Smooth muscle cell (in vitro differentiated cells): ENCODE results near the gene TESK2. TPM values are rescaled to one million over a fixed set of nuclear protein-coding genes. Genes with fewer than 3 reads are reported as not detected.
"Not testable (repeated sequence)": the region's sequence is repeated elsewhere in the genome, so short reads cannot be mapped to it uniquely, and the experiment has no call there.

Experiments used
- DNase-seq: peaks from one replicate; lab custom pipeline; 2025; ENCODE audit not compliant: unreplicated experiment; lab: John Stamatoyannopoulos, UW
- H2AFZ ChIP-seq: fragments of 200-600 bp; sonication (generic); 2 replicates; pipeline ENCODE4 v1.6.0; 2016; ENCODE audit warnings: antibody characterized with exemption, low read depth, mild to moderate bottlenecking
- H3F3A ChIP-seq: fragments of 200-600 bp; sonication (generic); 2 replicates; pipeline ENCODE4 v1.6.0; 2017; ENCODE audit warnings: antibody characterized with exemption, low read depth
- H3K27ac ChIP-seq: fragments of 200-600 bp; sonication (generic); 2 replicates; pipeline ENCODE4 v1.5.1; 2016; ENCODE audit warnings: low read depth, mild to moderate bottlenecking
- H3K27me3 ChIP-seq: fragments of 200-600 bp; sonication (generic); 2 replicates; pipeline ENCODE4 v1.6.1; 2016; ENCODE audit warnings: low read depth, mild to moderate bottlenecking
- H3K36me3 ChIP-seq: fragments of 200-600 bp; sonication (generic); 2 replicates; pipeline ENCODE4 v1.5.1; 2016; ENCODE audit warnings: low read depth
- H3K4me1 ChIP-seq: fragments of 200-600 bp; sonication (generic); 2 replicates; pipeline ENCODE4 v1.5.1; 2016; ENCODE audit warnings: low read depth
- H3K4me2 ChIP-seq: fragments of 200-600 bp; sonication (generic); 2 replicates; pipeline ENCODE4 v1.6.0; 2016; ENCODE audit warnings: mild to moderate bottlenecking
- H3K4me3 ChIP-seq: fragments of 200-600 bp; sonication (generic); 2 replicates; pipeline ENCODE4 v1.5.1; 2016; ENCODE audit warnings: mild to moderate bottlenecking
- H3K79me2 ChIP-seq: fragments of 200-600 bp; sonication (generic); 2 replicates; pipeline ENCODE4 v1.6.0; 2016; ENCODE audit warnings: low read depth, mild to moderate bottlenecking
- H3K9ac ChIP-seq: fragments of 200-600 bp; sonication (generic); 2 replicates; pipeline ENCODE4 v1.6.0; 2016; ENCODE audit warnings: low read depth
- H3K9me3 ChIP-seq: fragments of 200-600 bp; sonication (generic); replicated peaks from 2 replicates; pipeline ENCODE4 v1.5.1; 2016; ENCODE audit warnings: low read depth
- H4K20me1 ChIP-seq: fragments of 200-600 bp; sonication (generic); 2 replicates; pipeline ENCODE4 v1.6.0; 2016; ENCODE audit warnings: low read depth
- WGBS: methylation state at CpG from one replicate; pipeline ENCODE4 v1.1.7; 2016; ENCODE audit warnings: low lambda C conversion rate; 5-methylcytosine and 5-hydroxymethylcytosine counted together
- polyA plus RNA-seq: library from polyadenylated mRNA; unstranded; fragments of >200 nt; fragmentation: Nextera tagmentation; extraction: Ambion mirVana; gene quantifications from 2 replicates; pipeline ENCODE4 v1.2.1, GENCODE V29; 2016
- total RNA-seq: library from RNA; depleted of rRNA; stranded (reverse); fragments of >200 nt; gene quantifications from 2 replicates; pipeline ENCODE4 v1.2.3, GENCODE V29; 2014
- TF ChIP-seq, protein P1 (sequence below): fragments of 200-600 bp; sonication (generic); IDR thresholded peaks from 2 replicates; pipeline ENCODE4 v1.5.1; 2017; ENCODE audit warnings: borderline replicate concordance, mild to moderate bottlenecking, antibody characterized with exemption; ENCODE audit not compliant: insufficient read depth, poor library complexity, severe bottlenecking

The TESK2 gene
- total and polyA plus RNA-seq, 2 experiments from 2014 or later = 1.3 to 4.3 TPM

DNA sequence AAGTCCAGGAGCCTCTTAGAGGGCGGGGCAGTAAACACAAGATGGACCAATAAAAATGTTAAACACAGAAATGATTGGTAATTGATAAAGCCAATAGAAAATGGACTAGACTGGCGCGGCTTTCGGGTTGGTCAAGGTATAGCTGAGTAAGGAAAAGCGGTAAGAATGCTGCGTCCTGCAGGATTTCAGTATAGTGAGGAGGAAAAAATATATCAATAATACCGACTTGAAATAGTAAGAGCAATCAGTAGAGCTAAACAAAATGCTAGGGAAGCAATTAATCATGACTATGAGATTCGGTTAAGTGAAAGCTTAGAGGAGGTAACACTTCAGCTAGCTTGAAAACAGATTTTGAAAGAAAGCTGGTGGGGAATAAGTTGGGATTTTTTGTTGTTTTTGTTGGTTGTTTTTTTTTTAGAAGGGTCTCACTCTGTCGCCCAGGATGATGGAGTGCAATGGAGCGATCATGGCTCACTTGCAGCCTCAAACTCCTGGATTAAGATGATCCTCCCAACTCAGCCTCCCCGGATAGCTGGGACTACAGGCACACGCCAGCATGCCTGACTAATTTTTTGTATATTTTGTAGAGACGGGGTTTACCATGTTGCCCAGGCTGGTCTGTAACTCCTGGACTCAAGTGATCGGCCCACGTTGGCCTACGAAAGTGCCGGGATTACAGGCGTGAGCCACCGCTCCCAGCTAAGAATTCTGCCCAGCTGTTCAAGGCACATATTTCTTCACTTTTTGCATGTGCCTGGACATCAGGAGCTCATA lies 711 bp upstream of the TESK2 start:
- H3F3A ChIP-seq = no peaks in the 10 kb centered on the region
- H3K36me3 ChIP-seq = no peaks in the 10 kb centered on the region
- peaks cover 8% of the 10 kb centered on the region for H3K27me3 ChIP-seq
- H3K27ac ChIP-seq = no peak overlapping the region
- peaks cover 11% of the 10 kb centered on the region for H3K4me1 ChIP-seq
- no peak for DNase-seq
- peak overlapping the region; percentile 76 for H3K4me3 ChIP-seq
- H3K9me3 ChIP-seq = no peaks in the 10 kb centered on the region
- peak overlapping the region; percentile 76 for H2AFZ ChIP-seq
- no peaks in the 10 kb centered on the region for H3K79me2 ChIP-seq
- no peak overlapping the region for H3K9ac ChIP-seq
- H3K4me2 ChIP-seq = peak overlapping the region; percentile 97
- TF ChIP-seq, protein P1, sequence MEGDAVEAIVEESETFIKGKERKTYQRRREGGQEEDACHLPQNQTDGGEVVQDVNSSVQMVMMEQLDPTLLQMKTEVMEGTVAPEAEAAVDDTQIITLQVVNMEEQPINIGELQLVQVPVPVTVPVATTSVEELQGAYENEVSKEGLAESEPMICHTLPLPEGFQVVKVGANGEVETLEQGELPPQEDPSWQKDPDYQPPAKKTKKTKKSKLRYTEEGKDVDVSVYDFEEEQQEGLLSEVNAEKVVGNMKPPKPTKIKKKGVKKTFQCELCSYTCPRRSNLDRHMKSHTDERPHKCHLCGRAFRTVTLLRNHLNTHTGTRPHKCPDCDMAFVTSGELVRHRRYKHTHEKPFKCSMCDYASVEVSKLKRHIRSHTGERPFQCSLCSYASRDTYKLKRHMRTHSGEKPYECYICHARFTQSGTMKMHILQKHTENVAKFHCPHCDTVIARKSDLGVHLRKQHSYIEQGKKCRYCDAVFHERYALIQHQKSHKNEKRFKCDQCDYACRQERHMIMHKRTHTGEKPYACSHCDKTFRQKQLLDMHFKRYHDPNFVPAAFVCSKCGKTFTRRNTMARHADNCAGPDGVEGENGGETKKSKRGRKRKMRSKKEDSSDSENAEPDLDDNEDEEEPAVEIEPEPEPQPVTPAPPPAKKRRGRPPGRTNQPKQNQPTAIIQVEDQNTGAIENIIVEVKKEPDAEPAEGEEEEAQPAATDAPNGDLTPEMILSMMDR = no peak
- 63% methylated on average over 19 of the region's 19 CpGs for WGBS
- no peaks in the 10 kb centered on the region for H4K20me1 ChIP-seq

DNA sequence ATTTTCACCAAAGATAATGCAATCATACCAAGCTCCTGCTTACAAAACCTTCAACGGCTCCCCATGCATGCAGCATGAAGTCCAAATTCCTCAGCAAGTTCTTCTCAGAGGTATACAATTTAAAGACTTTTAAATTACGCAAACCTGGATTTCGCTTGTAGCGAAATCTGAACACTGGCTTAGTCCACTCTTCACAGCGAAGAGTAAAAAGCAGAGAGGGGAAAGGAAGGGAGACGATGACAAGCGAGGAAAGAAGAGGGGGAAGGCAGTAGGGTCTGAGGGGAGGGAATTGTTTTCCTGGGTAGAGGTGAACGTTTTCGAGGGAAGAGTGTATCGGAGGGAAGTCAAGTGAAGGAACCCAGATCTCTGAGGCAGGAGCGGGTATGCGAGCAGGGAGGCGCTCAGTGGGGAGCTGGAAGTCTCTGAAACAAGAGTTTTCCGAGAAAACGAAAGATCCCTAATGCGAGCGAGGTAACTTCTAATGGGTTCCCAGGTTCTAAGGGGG lies 790 bp downstream of the TESK2 start:
- H3K9ac ChIP-seq = peak overlapping the region; percentile 65

DNA sequence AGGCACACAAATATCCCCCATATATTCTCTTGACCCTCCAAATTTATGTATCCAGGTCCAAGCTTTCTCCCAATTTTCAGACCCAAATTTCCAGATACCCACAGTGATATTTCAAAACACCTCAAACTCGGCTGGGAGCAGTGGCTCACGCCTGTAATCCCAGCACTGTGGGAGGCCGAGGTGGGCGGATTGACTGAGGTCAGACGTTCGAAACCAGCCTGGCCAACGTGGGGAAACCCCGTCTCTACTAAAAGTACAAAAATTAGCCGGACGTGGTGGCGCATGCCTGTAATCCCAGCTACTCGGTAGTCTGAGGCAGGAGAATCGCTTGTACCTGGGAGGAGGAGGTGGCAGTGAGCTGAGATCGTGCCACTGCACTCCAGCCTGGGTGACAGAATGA lies 1.6 kb downstream of the TESK2 start:
- H3K27ac ChIP-seq, H3K9me3 ChIP-seq, H3K36me3 ChIP-seq, H3K9ac ChIP-seq, H3K27me3 ChIP-seq, H3K79me2 ChIP-seq, DNase-seq, H4K20me1 ChIP-seq, H2AFZ ChIP-seq, H3F3A ChIP-seq: not testable (repeated sequence)
- peaks cover 11% of the 10 kb centered on the region for H3K4me1 ChIP-seq
- peak overlapping the region; percentile 76 for H3K4me3 ChIP-seq
- 28% methylated on average over 14 of the region's 14 CpGs for WGBS
- H3K4me2 ChIP-seq = peak overlapping the region; percentile 97

More for the DNA sequence above, 790 bp downstream of the TESK2 start:
- peaks cover 8% of the 10 kb centered on the region for H3K27me3 ChIP-seq
- H3K9me3 ChIP-seq = no peaks in the 10 kb centered on the region
- no peaks in the 10 kb centered on the region for H3K36me3 ChIP-seq
- H3K4me3 ChIP-seq = peak overlapping the region; percentile 76
- peak overlapping the region; percentile 93 for H2AFZ ChIP-seq
- no peaks in the 10 kb centered on the region for H4K20me1 ChIP-seq
- H3K79me2 ChIP-seq = no peaks in the 10 kb centered on the region
- H3F3A ChIP-seq = no peaks in the 10 kb centered on the region
- DNase-seq = no peak
- 2% methylated on average over 17 of the region's 17 CpGs for WGBS
- TF ChIP-seq, protein P1 = no peak
- no peak overlapping the region for H3K27ac ChIP-seq
- peak overlapping the region; percentile 97 for H3K4me2 ChIP-seq
- H3K4me1 ChIP-seq = peaks cover 11% of the 10 kb centered on the region

DNA sequence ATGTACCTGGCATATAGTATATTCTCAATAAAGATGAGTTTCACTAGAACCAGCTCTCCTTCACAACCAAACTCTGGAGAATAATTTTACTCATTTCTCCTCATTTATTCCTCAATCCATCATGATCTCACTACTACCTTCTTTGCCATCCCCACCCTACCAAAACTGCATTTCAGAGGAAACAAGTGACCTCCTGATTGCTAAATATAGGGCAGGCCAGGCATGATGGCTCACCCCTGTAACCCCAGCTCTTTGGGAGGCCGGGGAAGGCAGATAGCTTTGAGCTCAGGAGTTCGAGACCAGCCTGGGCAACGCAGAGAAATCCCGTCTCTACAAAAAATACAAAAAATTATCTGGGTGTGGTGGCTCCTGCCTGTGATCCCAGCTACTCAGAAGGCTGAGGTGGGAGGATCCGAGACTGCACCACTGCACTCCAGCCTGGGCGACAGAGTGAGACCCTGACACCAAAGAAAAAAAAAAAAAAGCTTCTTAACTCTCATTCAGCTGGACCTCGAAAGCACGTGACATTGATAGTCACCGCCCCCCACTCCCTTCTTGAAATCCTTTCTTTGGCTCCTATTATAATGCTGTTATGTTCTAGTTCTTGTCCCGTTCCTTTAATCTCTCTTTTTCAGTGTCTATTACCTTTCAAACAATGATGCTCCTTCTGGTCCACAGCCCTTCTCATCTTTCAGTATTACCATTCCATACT lies 2.1 kb downstream of the TESK2 start:
- no peaks in the 10 kb centered on the region for H3K36me3 ChIP-seq
- H4K20me1 ChIP-seq = no peaks in the 10 kb centered on the region
- H3K79me2 ChIP-seq = no peaks in the 10 kb centered on the region
- no peak overlapping the region for H3K27ac ChIP-seq
- H3K4me3 ChIP-seq = no peak overlapping the region
- H3F3A ChIP-seq = no peaks in the 10 kb centered on the region
- no peak overlapping the region for H3K4me2 ChIP-seq
- peaks cover 11% of the 10 kb centered on the region for H3K4me1 ChIP-seq
- H2AFZ ChIP-seq = no peak overlapping the region
- 61% methylated on average over 10 of the region's 10 CpGs for WGBS
- peaks cover 8% of the 10 kb centered on the region for H3K27me3 ChIP-seq
- no peak for DNase-seq
- H3K9me3 ChIP-seq = no peaks in the 10 kb centered on the region
- no peak overlapping the region for H3K9ac ChIP-seq
- TF ChIP-seq, protein P1 = no peak
